OCI-LY7 (cell line): ENCODE measurements around the gene SIN3B.

ENCODE experiments used
- CTCF ChIP-seq: fragments of 200-600 bp; sonication (generic); conservative IDR thresholded peaks from 2 replicates; pipeline ENCODE4 v1.5.1; 2014; ENCODE audit warnings: mild to moderate bottlenecking, antibody characterized with exemption, low read length, moderate library complexity, mixed read lengths
- EZH2phosphoT487 ChIP-seq: fragments of 200-600 bp; sonication (generic); IDR thresholded peaks from 2 replicates; pipeline ENCODE4 v1.6.1; 2018; ENCODE audit warnings: low read depth, borderline replicate concordance, mild to moderate bottlenecking, mixed run types, antibody characterized with exemption, low read length, moderate library complexity, mixed read lengths

GRCh38 chr19:16928351-16928750, 99.2 kb downstream of the SIN3B start:
- TF ChIP-seq EZH2phosphoT487: no peak
- TF ChIP-seq CTCF: no peak
